GM18870 (cell line): ENCODE measurements around the gene HSPA1B.
"Not testable (repeated sequence)": the region's sequence is repeated elsewhere in the genome, so short reads cannot be mapped to it uniquely, and the experiment has no call there.

Experiments used
- ATAC-seq: cut with Tn5 transposase; IDR thresholded peaks from one replicate; pipeline ENCODE4 v1.9.1; 2021; ENCODE audit warnings: moderate library complexity; ENCODE audit not compliant: unreplicated experiment

HSPA1B gene

GRCh38 chr6:31825553-31825952, 2.0 kb upstream of the HSPA1B start:
- no peak for ATAC-seq

DNA sequence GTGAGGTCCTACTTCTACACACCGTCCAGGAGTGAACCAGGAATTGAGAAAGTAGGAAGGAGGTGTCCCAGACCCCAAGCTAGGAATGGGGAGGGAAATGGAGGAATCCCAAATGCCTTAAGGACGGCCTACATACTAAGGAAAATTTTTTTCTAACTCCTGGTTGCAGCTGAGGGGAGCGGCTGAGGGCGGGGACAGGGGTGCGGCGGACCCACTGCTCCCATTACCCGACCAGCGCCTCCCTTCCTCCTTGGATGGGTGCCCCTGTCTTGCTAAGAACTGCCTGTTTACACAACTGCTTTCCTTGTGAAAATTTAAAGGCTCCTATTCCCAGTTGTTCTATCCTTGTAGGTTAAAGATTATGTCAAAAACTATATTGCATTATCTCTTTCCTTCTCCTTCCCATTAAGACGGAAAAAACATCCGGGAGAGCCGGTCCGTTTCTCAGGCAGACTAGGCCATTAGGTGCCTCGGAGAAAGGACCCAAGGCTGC, 699 bp upstream of the HSPA1B start:
- no peak for ATAC-seq

DNA sequence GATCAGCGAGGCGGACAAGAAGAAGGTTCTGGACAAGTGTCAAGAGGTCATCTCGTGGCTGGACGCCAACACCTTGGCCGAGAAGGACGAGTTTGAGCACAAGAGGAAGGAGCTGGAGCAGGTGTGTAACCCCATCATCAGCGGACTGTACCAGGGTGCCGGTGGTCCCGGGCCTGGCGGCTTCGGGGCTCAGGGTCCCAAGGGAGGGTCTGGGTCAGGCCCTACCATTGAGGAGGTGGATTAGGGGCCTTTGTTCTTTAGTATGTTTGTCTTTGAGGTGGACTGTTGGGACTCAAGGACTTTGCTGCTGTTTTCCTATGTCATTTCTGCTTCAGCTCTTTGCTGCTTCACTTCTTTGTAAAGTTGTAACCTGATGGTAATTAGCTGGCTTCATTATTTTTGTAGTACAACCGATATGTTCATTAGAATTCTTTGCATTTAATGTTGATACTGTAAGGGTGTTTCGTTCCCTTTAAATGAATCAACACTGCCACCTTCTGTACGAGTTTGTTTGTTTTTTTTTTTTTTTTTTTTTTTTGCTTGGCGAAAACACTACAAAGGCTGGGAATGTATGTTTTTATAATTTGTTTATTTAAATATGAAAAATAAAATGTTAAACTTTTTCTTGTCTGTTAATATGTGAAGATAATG, 2.2 kb downstream of the HSPA1B start:
- no peak for ATAC-seq

GRCh38 chr6:31830886-31831335, 3.4 kb downstream of the HSPA1B start:
- no peak for ATAC-seq

DNA sequence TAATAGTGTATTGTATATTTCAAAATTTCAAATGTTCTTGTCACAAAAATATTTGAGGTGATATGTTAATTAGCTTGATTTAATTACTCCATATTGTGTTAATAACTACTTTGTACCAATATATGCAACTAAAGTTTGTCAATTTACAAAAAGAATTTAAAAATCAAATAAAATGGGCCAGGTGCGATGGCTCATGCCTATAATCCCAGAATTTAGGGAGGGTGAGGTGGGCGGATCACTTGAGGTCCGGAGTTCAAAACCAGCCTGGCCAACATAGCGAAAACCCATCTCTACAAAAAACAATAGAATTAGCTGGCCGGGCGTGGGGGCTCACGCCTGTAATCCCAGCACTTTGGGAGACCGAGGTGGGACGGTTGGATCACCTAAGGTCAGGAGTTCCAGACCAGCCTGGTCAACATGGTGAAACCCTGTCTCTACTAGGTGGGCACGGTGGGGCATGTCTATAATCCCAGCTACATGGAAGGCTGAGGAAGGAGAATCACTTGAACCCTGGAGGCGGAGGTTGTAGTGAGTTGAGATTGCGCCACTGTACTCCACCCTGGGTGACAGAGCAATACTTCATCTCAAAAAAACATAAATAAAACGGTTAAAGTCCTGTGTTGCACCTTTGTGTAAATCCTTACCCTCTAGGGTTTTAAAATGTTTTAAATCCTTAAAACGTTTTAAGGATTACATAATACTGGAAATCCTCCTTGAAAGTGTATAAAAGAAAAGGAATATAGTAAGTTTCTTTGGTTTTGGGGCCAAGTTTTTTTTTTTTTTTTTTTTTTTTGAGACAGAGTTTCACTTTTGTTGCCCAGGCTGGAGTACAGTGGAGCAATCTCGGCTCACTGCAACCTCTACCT, 4.0 kb downstream of the HSPA1B start:
- no peak for ATAC-seq

- ATAC-seq = no peak
Observed at GRCh38 chr6:31834367-31835250, 7.1 kb downstream of the HSPA1B start.

- ATAC-seq = no peak
Observed at GRCh38 chr6:31836047-31836473, 8.5 kb downstream of the HSPA1B start.

- ATAC-seq = no peak
Observed at GRCh38 chr6:31836474-31837368, 9.2 kb downstream of the HSPA1B start.

GRCh38 chr6:31837369-31838113, 10.0 kb downstream of the HSPA1B start:
- ATAC-seq = no peak

GRCh38 chr6:31838114-31838553, 10.6 kb downstream of the HSPA1B start:
- not testable (repeated sequence) for ATAC-seq

- no peak for ATAC-seq
Observed at GRCh38 chr6:31838968-31839367, 11.4 kb downstream of the HSPA1B start.

DNA sequence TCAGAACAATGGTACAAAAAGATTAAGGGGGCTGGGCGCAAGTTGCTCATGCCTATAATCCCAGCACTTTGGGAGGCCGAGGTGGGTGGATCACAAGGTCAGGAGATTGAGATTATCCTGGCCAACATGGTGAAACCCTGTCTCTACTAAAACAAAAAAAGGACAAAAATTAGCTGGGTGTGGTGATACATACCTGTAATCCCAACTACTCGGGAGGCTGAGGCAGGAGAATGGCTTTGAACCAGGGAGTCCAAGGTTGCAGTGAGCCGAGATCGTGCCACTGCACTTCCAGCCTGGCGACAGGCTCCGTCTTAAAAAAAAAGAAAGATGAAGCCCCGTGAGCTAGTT, 12.2 kb downstream of the HSPA1B start:
- not testable (repeated sequence) for ATAC-seq

- no peak for ATAC-seq
Observed at GRCh38 chr6:31842053-31842452, 14.5 kb downstream of the HSPA1B start.

- no peak for ATAC-seq
Observed at GRCh38 chr6:31844507-31844906, 17.0 kb downstream of the HSPA1B start.

DNA sequence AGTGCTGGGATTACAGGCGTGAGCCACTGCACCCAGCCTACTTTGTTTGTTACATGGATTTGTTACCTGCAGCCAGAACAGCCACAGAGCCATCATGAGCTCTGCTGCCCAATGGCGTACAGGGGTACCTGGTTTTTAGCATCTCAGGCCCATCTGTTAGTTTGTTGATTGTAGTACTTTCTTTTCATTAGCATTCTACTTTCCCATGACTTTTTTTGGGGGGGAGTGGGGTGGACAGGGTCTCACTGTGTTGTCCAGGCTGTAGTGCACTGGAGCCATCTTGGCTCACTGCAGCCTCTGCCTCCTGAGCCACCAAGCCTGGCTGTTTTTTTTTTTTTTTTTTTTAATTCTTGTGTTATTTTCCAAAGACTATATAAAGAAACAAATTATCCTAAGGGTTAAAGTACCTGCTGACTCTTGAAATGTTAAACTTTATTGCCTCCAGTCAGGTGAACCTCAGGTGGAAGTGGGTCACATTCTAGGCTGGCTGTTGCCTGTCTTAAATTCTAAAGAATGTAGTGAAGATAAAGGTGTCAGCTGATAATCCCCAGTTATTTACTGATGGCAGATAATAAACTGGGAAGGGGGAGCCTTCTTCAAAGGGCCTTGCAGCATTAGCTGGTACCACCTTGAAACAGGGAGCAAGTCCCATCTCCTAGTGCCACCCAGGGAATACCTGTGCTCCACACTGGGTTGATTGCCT, 19.9 kb downstream of the HSPA1B start:
- no peak for ATAC-seq

- ATAC-seq = no peak
Observed at GRCh38 chr6:31850765-31851484, 23.4 kb downstream of the HSPA1B start.

DNA sequence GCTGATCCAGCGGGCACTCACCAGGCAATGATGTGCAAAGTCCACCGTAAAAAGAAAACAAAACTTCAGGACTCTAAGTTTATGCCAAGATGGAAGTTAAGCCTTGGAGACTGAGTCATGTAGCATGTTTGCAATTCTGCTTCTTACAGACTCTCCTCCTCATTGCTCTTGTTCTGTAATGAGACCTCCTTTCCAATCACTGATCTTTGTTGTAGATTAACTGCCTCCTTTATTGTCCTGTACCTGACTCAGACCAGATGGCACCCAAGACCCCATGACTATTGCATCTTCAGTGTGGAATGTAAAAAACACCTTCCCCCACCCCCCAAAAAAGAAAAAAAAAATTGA, 23.9 kb downstream of the HSPA1B start:
- no peak for ATAC-seq
